VCaP (cell line): ENCODE results near the gene MYO3B.

ENCODE experiments used
- H3K27ac ChIP-seq: fragments of 450-650 bp; 2 replicates; pipeline ENCODE4 v1.5.1; 2017
- TF ChIP-seq, protein P1 (sequence below): fragments of 450-650 bp; conservative IDR thresholded peaks from 2 replicates; pipeline ENCODE4 v1.5.1; 2017; ENCODE audit warnings: mild to moderate bottlenecking, moderate library complexity

MYO3B gene

DNA sequence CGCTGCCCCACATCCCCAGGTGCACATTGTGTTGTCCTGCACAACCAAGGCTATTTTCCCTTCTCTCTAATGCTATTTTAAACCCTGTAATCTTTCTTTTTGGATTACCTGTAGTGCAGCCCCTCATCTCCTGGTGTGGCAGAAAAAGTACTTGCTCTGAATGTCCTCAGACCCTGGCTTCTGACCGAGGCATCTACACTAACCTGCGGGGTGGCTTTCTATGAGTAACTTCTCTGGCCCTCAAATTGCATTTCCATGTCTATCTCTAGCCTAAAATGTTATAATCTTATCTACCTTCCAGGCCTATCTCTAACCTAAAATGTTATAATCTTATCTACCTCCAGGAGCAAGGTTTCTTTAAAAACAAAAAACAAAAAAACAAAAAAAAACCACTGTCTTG lies 519.0 kb downstream of the MYO3B start:
- no peak overlapping the region for H3K27ac ChIP-seq
- TF ChIP-seq, protein P1, sequence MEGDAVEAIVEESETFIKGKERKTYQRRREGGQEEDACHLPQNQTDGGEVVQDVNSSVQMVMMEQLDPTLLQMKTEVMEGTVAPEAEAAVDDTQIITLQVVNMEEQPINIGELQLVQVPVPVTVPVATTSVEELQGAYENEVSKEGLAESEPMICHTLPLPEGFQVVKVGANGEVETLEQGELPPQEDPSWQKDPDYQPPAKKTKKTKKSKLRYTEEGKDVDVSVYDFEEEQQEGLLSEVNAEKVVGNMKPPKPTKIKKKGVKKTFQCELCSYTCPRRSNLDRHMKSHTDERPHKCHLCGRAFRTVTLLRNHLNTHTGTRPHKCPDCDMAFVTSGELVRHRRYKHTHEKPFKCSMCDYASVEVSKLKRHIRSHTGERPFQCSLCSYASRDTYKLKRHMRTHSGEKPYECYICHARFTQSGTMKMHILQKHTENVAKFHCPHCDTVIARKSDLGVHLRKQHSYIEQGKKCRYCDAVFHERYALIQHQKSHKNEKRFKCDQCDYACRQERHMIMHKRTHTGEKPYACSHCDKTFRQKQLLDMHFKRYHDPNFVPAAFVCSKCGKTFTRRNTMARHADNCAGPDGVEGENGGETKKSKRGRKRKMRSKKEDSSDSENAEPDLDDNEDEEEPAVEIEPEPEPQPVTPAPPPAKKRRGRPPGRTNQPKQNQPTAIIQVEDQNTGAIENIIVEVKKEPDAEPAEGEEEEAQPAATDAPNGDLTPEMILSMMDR = no peak

DNA sequence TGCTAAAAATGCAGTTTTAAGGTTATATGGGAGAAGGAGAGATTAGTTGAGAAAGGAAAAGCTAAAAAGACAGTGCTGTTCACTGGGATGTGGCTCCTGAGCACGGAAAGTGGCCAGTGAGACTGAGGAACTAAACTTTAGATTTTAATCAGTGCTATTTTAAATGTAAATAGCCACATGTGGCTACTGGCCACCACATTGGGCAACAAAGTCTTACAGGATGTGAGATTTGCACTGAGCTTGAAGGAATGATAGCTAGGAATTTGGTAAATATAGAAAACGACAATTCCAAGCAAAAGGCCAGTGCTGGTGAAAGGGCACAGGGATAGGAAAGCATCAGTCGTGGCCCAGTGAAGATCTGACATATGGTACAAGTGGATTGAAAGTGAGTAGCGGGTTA lies 523.1 kb downstream of the MYO3B start:
- no peak overlapping the region for H3K27ac ChIP-seq
- TF ChIP-seq, protein P1 = no peak

DNA sequence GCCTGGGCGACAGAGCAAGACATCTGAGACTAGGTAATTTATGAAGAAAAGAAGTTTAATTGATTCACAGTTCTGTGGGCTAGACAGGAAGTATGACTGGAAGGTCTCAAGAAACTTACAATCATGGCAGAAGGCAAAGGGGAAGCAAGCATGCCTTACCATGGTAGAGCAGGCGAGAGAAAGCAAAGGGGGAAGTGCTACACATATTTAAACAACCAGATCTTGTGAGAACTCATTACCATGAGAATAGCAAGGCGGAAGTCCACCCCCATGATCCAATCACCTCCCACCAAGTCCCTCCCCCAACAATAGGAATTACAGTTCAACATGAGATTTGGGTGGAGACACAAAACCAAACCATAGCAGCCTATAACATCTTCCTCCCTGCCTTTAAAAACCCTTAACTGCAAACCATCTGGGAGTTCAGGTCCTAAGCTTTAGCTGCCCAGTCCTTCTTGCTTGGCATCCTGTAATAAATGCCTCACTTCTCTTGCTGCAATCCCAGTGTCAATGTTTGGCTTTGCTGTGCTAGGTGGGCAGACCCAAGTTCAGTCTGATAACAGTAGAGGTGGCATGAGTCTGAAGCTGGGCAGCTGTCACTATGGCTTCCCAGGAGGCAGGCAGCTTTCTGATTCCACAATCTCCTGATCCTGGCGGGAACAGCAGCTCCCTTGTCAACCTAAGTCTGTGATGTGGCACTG lies 526.0 kb downstream of the MYO3B start:
- H3K27ac ChIP-seq = no peak overlapping the region
- TF ChIP-seq, protein P1 = no peak
